Mucosa of stomach (tissue), 1 donor: ENCODE measurements around the gene ACAA1.

Experiments
- H3K27me3 ChIP-seq: one replicate; pipeline ENCODE4 v1.7.0; 2013; ENCODE audit warnings: mild to moderate bottlenecking, low read length; ENCODE audit not compliant: control insufficient read depth, insufficient read depth
- H3K36me3 ChIP-seq: one replicate; pipeline ENCODE4 v1.7.0; 2013; ENCODE audit warnings: low read length; ENCODE audit not compliant: control insufficient read depth, insufficient read depth
- H3K4me1 ChIP-seq: one replicate; pipeline ENCODE4 v1.7.0; 2013; ENCODE audit warnings: mild to moderate bottlenecking, low read length; ENCODE audit not compliant: control insufficient read depth, insufficient read depth
- H3K4me3 ChIP-seq: one replicate; pipeline ENCODE4 v1.7.0; 2013; ENCODE audit warnings: low read length
- H3K9ac ChIP-seq: one replicate; pipeline ENCODE4 v1.7.0; 2013; ENCODE audit warnings: mild to moderate bottlenecking, low read length, moderate library complexity
- H3K9me3 ChIP-seq: one replicate; pipeline ENCODE4 v1.7.0; 2013; ENCODE audit warnings: mild to moderate bottlenecking, low read length, moderate library complexity; ENCODE audit not compliant: control insufficient read depth
- donor health status: Pancreatic carcinoma.

The ACAA1 gene

GRCh38 chr3:38130631-38131065 lies 6.3 kb downstream of the ACAA1 start:
- no peaks in the 10 kb centered on the region for H3K27me3 ChIP-seq
- peaks cover 29% of the 10 kb centered on the region for H3K4me1 ChIP-seq
- H3K36me3 ChIP-seq = peaks cover 50% of the 10 kb centered on the region
- no peaks in the 10 kb centered on the region for H3K9me3 ChIP-seq
- no peak overlapping the region for H3K4me3 ChIP-seq
- no peak overlapping the region for H3K9ac ChIP-seq

- H3K4me1 ChIP-seq = peaks cover 26% of the 10 kb centered on the region
- peaks cover 54% of the 10 kb centered on the region for H3K36me3 ChIP-seq
- H3K9me3 ChIP-seq = no peaks in the 10 kb centered on the region
- no peak overlapping the region for H3K4me3 ChIP-seq
- no peaks in the 10 kb centered on the region for H3K27me3 ChIP-seq
- no peak overlapping the region for H3K9ac ChIP-seq
Observed at GRCh38 chr3:38129058-38129457, 7.9 kb downstream of the ACAA1 start.

- Histone ChIP-seq H3K4me1 (peaks cover 18% of the 10 kb centered on the region), H3K4me3 (no peak overlapping the region), H3K9me3 (no peaks in the 10 kb centered on the region), H3K36me3 (peaks cover 54% of the 10 kb centered on the region), H3K9ac (no peak overlapping the region), H3K27me3 (no peaks in the 10 kb centered on the region)
Observed at GRCh38 chr3:38128303-38128655, 8.6 kb downstream of the ACAA1 start.

GRCh38 chr3:38127611-38128302 lies 9.2 kb downstream of the ACAA1 start:
- Histone ChIP-seq H3K27me3 (no peaks in the 10 kb centered on the region), H3K9ac (no peak overlapping the region), H3K4me1 (peaks cover 13% of the 10 kb centered on the region), H3K4me3 (no peak overlapping the region), H3K9me3 (no peaks in the 10 kb centered on the region), H3K36me3 (peaks cover 56% of the 10 kb centered on the region)

- no peaks in the 10 kb centered on the region for H3K4me1 ChIP-seq
- H3K9ac ChIP-seq = no peak overlapping the region
- H3K27me3 ChIP-seq = no peaks in the 10 kb centered on the region
- no peak overlapping the region for H3K4me3 ChIP-seq
- H3K9me3 ChIP-seq = no peaks in the 10 kb centered on the region
- peaks cover 48% of the 10 kb centered on the region for H3K36me3 ChIP-seq
Observed at GRCh38 chr3:38126121-38126892, 10.6 kb downstream of the ACAA1 start.

GRCh38 chr3:38125305-38126120 lies 11.4 kb downstream of the ACAA1 start:
- H3K9me3 ChIP-seq = no peaks in the 10 kb centered on the region
- no peak overlapping the region for H3K4me3 ChIP-seq
- H3K36me3 ChIP-seq = peaks cover 40% of the 10 kb centered on the region
- no peaks in the 10 kb centered on the region for H3K4me1 ChIP-seq
- no peak overlapping the region for H3K9ac ChIP-seq
- H3K27me3 ChIP-seq = no peaks in the 10 kb centered on the region

GRCh38 chr3:38124324-38125122 lies 12.4 kb downstream of the ACAA1 start:
- Histone ChIP-seq H3K27me3 (no peaks in the 10 kb centered on the region), H3K9ac (no peak overlapping the region), H3K9me3 (no peaks in the 10 kb centered on the region), H3K4me3 (no peak overlapping the region), H3K36me3 (peaks cover 36% of the 10 kb centered on the region), H3K4me1 (no peaks in the 10 kb centered on the region)

GRCh38 chr3:38122712-38123290 lies 14.1 kb downstream of the ACAA1 start:
- H3K9me3 ChIP-seq = no peaks in the 10 kb centered on the region
- no peaks in the 10 kb centered on the region for H3K4me1 ChIP-seq
- H3K36me3 ChIP-seq = peaks cover 32% of the 10 kb centered on the region
- no peak overlapping the region for H3K4me3 ChIP-seq
- no peak overlapping the region for H3K9ac ChIP-seq
- no peaks in the 10 kb centered on the region for H3K27me3 ChIP-seq

GRCh38 chr3:38121832-38122461 lies 15.0 kb downstream of the ACAA1 start:
- H3K9ac ChIP-seq = no peak overlapping the region
- H3K4me1 ChIP-seq = no peaks in the 10 kb centered on the region
- H3K9me3 ChIP-seq = no peaks in the 10 kb centered on the region
- no peak overlapping the region for H3K4me3 ChIP-seq
- H3K27me3 ChIP-seq = no peaks in the 10 kb centered on the region
- peaks cover 23% of the 10 kb centered on the region for H3K36me3 ChIP-seq

GRCh38 chr3:38121451-38121831 lies 15.5 kb downstream of the ACAA1 start:
- peaks cover 4% of the 10 kb centered on the region for H3K4me1 ChIP-seq
- H3K9me3 ChIP-seq = no peaks in the 10 kb centered on the region
- no peaks in the 10 kb centered on the region for H3K27me3 ChIP-seq
- peaks cover 19% of the 10 kb centered on the region for H3K36me3 ChIP-seq
- no peak overlapping the region for H3K4me3 ChIP-seq
- no peak overlapping the region for H3K9ac ChIP-seq
